Measurements from ENCODE around the gene MYLK2.

- TF ChIP-seq CTCF (IDR thresholded peaks at IDR 0.05) (no peak), POLR2A (IDR thresholded peaks at IDR 0.05; ENCODE audit: low read depth) (no peak), EP300 (IDR thresholded peaks at IDR 0.05) (no peak), POLR2AphosphoS5 (IDR thresholded peaks at IDR 0.05) (no peak)
Measured at GRCh38 chr20:31821427-31821826, 2.3 kb downstream of the MYLK2 start.

All from esophagus muscularis mucosa (tissue), 4 donors.